Endothelial cell of umbilical vein (primary cell): ENCODE measurements around the gene LZTS2. TPM values are rescaled to one million over a fixed set of nuclear protein-coding genes. Genes with fewer than 3 reads are reported as not detected.

ENCODE experiments used
- BruUV-seq: library from RNA; stranded (reverse); fragments of 400-500 nt; replicated peaks from 2 replicates; lab custom pipeline; 2021; lab: Mats Ljungman, UMichigan
- CTCF ChIA-PET: fragments of 300-600, 350-600 bp; sonication (Branson Sonifier 250); formaldehyde crosslinking; loops from one replicate; lab custom pipeline; 2021; ENCODE audit warnings: antibody characterized with exemption, inconsistent platforms; lab: Charles Lee
- POLR2A ChIA-PET: fragments of 300-600, 350-600 bp; sonication (Branson Sonifier 250); formaldehyde crosslinking; loops from one replicate; lab custom pipeline; 2021; ENCODE audit warnings: antibody characterized with exemption, inconsistent platforms; lab: Charles Lee
- DNase-seq: peaks from one replicate; pipeline ENCODE4 v3.0.0-alpha.2; 2011; ENCODE audit warnings: low read depth, low spot score
- FAIRE-seq: peaks from 2 replicates; lab custom pipeline; 2011; peaks lifted over from hg19 to GRCh38; lab: Jason Lieb, UNC
- H2AFZ ChIP-seq: 2 replicates; pipeline ENCODE4 v1.6.0; 2012; ENCODE audit warnings: low read depth, low read length, control low read depth, inconsistent platforms
- H3K27ac ChIP-seq: 2 replicates; pipeline ENCODE4 v1.5.1; 2011; ENCODE audit warnings: low read depth, mild to moderate bottlenecking, control low read depth, low read length, moderate library complexity; ENCODE audit not compliant: insufficient read depth
- H3K27me3 ChIP-seq, 2 experiments: 2 replicates each; pipeline versions ENCODE4 v1.6.0 to v1.6.1; 2011; ENCODE audit warnings: low read length in 2 of 2, mixed read lengths in 1 of 2; ENCODE audit not compliant: control insufficient read depth in 2 of 2, insufficient read depth in 2 of 2
- H3K36me3 ChIP-seq, 2 experiments: 2 replicates in 1 of 2; 3 replicates in 1 of 2; pipeline ENCODE4 v1.5.1; 2011; ENCODE audit warnings: low read length in 2 of 2, mild to moderate bottlenecking in 1 of 2, moderate library complexity in 1 of 2; ENCODE audit not compliant: control insufficient read depth in 2 of 2, insufficient read depth in 2 of 2; ENCODE audit errors: extremely low read depth in 1 of 2
- H3K4me1 ChIP-seq: 3 replicates; pipeline ENCODE4 v1.5.1; 2011; ENCODE audit warnings: mild to moderate bottlenecking, low read length; ENCODE audit not compliant: control insufficient read depth, insufficient read depth; ENCODE audit errors: extremely low read depth
- H3K4me2 ChIP-seq: 2 replicates; pipeline ENCODE4 v1.6.1; 2011; ENCODE audit warnings: low read length, control low read depth, mixed read lengths; ENCODE audit not compliant: insufficient read depth
- H3K4me3 ChIP-seq, 3 experiments: fragments of 200-600 bp in 1 of 3; sonication (generic), shearing (Covaris generic) in 1 of 3; replicated peaks in 1 of 3; 2 replicates each; pipeline ENCODE4 v1.5.1; 2011 to 2016; ENCODE audit warnings: control low read depth in 3 of 3, low read length in 3 of 3, mild to moderate bottlenecking in 2 of 3, inconsistent platforms in 1 of 3, low read depth in 1 of 3, moderate library complexity in 1 of 3; ENCODE audit not compliant: insufficient read depth in 1 of 3
- H3K79me2 ChIP-seq: 2 replicates; pipeline ENCODE4 v1.6.0; 2012; ENCODE audit warnings: low read length, inconsistent platforms; ENCODE audit not compliant: control insufficient read depth, insufficient read depth
- H3K9ac ChIP-seq: replicated peaks from 2 replicates; pipeline ENCODE3; 2011; ENCODE audit warnings: low read length, control low read depth; ENCODE audit not compliant: insufficient read depth; ENCODE audit errors: extremely low read depth
- H3K9me1 ChIP-seq: replicated peaks from 3 replicates; pipeline ENCODE4 v1.6.0; 2011; ENCODE audit warnings: mild to moderate bottlenecking, low read length; ENCODE audit not compliant: control insufficient read depth, insufficient read depth; ENCODE audit errors: extremely low read depth
- H3K9me3 ChIP-seq: replicated peaks from 2 replicates; pipeline ENCODE4 v1.5.1; 2012; ENCODE audit warnings: low read length, inconsistent platforms; ENCODE audit not compliant: control insufficient read depth, insufficient read depth
- H4K20me1 ChIP-seq: replicated peaks from 2 replicates; pipeline ENCODE3; 2011; ENCODE audit warnings: mild to moderate bottlenecking, low read length; ENCODE audit not compliant: control insufficient read depth, insufficient read depth; ENCODE audit errors: extremely low read depth
- EZH2 ChIP-seq: IDR thresholded peaks from 2 replicates; pipeline ENCODE4 v1.6.1; 2012; ENCODE audit warnings: borderline replicate concordance, low read depth, mild to moderate bottlenecking, moderate library complexity, low read length, inconsistent platforms; ENCODE audit not compliant: severe bottlenecking
- FOS ChIP-seq: IDR thresholded peaks from 2 replicates; pipeline ENCODE4 v1.6.1; 2011; ENCODE audit warnings: mild to moderate bottlenecking, low read length, moderate library complexity, borderline replicate concordance; ENCODE audit not compliant: insufficient read depth
- GATA2 ChIP-seq: IDR thresholded peaks from 2 replicates; pipeline ENCODE4 v1.7.0; 2011; ENCODE audit warnings: low read depth, mild to moderate bottlenecking, moderate library complexity, mixed read lengths, low read length; ENCODE audit not compliant: insufficient read length, insufficient read depth
- JUN ChIP-seq: IDR thresholded peaks from 2 replicates; pipeline ENCODE4 v1.6.1; 2011; ENCODE audit warnings: borderline replicate concordance, low read depth; ENCODE audit not compliant: insufficient read length, insufficient read depth
- MAX ChIP-seq: IDR thresholded peaks from 2 replicates; pipeline ENCODE4 v1.6.1; 2011; ENCODE audit not compliant: insufficient read depth, insufficient read length
- MYC ChIP-seq: IDR thresholded peaks from one replicate; pipeline ENCODE4 v1.6.1; 2011; ENCODE audit warnings: mild to moderate bottlenecking, low read depth, low read length
- POLR2A ChIP-seq: IDR thresholded peaks from 2 replicates; pipeline ENCODE4 v1.6.1; 2012; ENCODE audit warnings: low read depth, mild to moderate bottlenecking, control low read depth, low read length
- POLR2AphosphoS5 ChIP-seq: IDR thresholded peaks from 2 replicates; pipeline ENCODE4 v1.6.1; 2012; ENCODE audit warnings: low read depth, mild to moderate bottlenecking, control low read depth, low read length, moderate library complexity; ENCODE audit not compliant: insufficient read depth
- dilution Hi-C: fragments of 300-500 bp; cut with MboI; formaldehyde crosslinking; loops from one replicate; pipeline ENCODE4 v1.15.0; 2019; ENCODE audit warnings: low sequenced_read_pairs; ENCODE audit not compliant: extremely low pct_ligation_motif_present
- intact Hi-C: fragments of 100-400 bp; cut with micrococcal nuclease; formaldehyde crosslinking; loops from one replicate; pipeline ENCODE4 v1.10.0; 2022
- polyA plus RNA-seq, 4 experiments: library from polyadenylated mRNA; depleted of rRNA in 3 of 4; stranded (reverse) in 3 of 4; unstranded in 1 of 4; fragments of >200 nt; gene quantifications; 2 replicates each; pipeline versions ENCODE4 v1.2.1 to v1.2.3, GENCODE V29; 2011 to 2012; ENCODE audit warnings: missing spikeins in 1 of 4
- total RNA-seq: library from RNA; stranded (reverse); gene quantifications from 2 replicates; pipeline ENCODE4 v1.2.3, GENCODE V29; 2021
- TF ChIP-seq, protein P1 (sequence below), 2 donors: IDR thresholded peaks; 1 replicate in 1 of 2; 2 replicates in 1 of 2; pipeline ENCODE4 v1.5.1; 2011; ENCODE audit warnings: low read length in 2 of 2, mild to moderate bottlenecking in 2 of 2, moderate library complexity in 2 of 2, control low read depth in 1 of 2, inconsistent platforms in 1 of 2, low read depth in 1 of 2; ENCODE audit not compliant: insufficient read depth in 1 of 2; ENCODE audit errors: extremely low read depth in 1 of 2

The LZTS2 gene
- total and polyA plus RNA-seq, 2 donors (not counting 3 experiments of a cell fraction or from before 2014, with no cell fraction given), result 70.8 to 79.5 TPM

GRCh38 chr10:100980711-100981110 lies 18.9 kb upstream of the LZTS2 start:
- no peaks in the 10 kb centered on the region for H3K4me1 ChIP-seq
- POLR2A ChIA-PET, result no interaction called here
- no peaks in the 10 kb centered on the region for H4K20me1 ChIP-seq
- H2AFZ ChIP-seq, result no peak overlapping the region
- H3K36me3 ChIP-seq, result peaks cover 0 to 13% of the 10 kb centered on the region in 2 experiments
- no peak overlapping the region for H3K9ac ChIP-seq
- no peaks in the 10 kb centered on the region for H3K9me1 ChIP-seq
- dilution Hi-C loops (no loop called here), intact Hi-C loops (no loop called here)
- CTCF ChIA-PET, result interaction anchor here (1.1 to 1.4 kb wide), 2 partner anchors 31 to 34 kb away, joined by 4 read pairs; no protein-coding TSS in a partner anchor
- no peaks in the 10 kb centered on the region for H3K9me3 ChIP-seq
- H3K27ac ChIP-seq, result no peak overlapping the region
- no peak for TF ChIP-seq JUN
- TF ChIP-seq POLR2AphosphoS5, result no peak
- no peak for TF ChIP-seq GATA2
- TF ChIP-seq EZH2, result no peak
- TF ChIP-seq, protein P1, sequence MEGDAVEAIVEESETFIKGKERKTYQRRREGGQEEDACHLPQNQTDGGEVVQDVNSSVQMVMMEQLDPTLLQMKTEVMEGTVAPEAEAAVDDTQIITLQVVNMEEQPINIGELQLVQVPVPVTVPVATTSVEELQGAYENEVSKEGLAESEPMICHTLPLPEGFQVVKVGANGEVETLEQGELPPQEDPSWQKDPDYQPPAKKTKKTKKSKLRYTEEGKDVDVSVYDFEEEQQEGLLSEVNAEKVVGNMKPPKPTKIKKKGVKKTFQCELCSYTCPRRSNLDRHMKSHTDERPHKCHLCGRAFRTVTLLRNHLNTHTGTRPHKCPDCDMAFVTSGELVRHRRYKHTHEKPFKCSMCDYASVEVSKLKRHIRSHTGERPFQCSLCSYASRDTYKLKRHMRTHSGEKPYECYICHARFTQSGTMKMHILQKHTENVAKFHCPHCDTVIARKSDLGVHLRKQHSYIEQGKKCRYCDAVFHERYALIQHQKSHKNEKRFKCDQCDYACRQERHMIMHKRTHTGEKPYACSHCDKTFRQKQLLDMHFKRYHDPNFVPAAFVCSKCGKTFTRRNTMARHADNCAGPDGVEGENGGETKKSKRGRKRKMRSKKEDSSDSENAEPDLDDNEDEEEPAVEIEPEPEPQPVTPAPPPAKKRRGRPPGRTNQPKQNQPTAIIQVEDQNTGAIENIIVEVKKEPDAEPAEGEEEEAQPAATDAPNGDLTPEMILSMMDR (IDR thresholded peaks at IDR 0.05; ENCODE audit: extremely low read depth in 1 of 2, insufficient read depth in 1 of 2, low read depth in 1 of 2, low read length in 2 of 2), result no peak
- TF ChIP-seq FOS, result no peak
- TF ChIP-seq MYC, result no peak
- TF ChIP-seq MAX, result no peak
- no peak for TF ChIP-seq POLR2A
- no TSS peak for BruUV-seq
- no peak overlapping the region for H3K4me3 ChIP-seq
- no peak overlapping the region for H3K4me2 ChIP-seq
- FAIRE-seq, result no peak
- no peaks in the 10 kb centered on the region for H3K79me2 ChIP-seq
- no peaks in the 10 kb centered on the region for H3K27me3 ChIP-seq
- no peak for DNase-seq
